GM21576 (cell line): ENCODE results near the gene CTCFL.
"Not testable (repeated sequence)": the region's sequence is repeated elsewhere in the genome, so short reads cannot be mapped to it uniquely, and the experiment has no call there.

Source experiments
- ATAC-seq: cut with Tn5 transposase; IDR thresholded peaks from one replicate; pipeline ENCODE4 v1.9.1; 2021; ENCODE audit warnings: mild to moderate bottlenecking, moderate library complexity; ENCODE audit not compliant: unreplicated experiment

Gene CTCFL

GRCh38 chr20:57536771-57537724, 12.1 kb upstream of the CTCFL start:
- ATAC-seq: no peak

DNA sequence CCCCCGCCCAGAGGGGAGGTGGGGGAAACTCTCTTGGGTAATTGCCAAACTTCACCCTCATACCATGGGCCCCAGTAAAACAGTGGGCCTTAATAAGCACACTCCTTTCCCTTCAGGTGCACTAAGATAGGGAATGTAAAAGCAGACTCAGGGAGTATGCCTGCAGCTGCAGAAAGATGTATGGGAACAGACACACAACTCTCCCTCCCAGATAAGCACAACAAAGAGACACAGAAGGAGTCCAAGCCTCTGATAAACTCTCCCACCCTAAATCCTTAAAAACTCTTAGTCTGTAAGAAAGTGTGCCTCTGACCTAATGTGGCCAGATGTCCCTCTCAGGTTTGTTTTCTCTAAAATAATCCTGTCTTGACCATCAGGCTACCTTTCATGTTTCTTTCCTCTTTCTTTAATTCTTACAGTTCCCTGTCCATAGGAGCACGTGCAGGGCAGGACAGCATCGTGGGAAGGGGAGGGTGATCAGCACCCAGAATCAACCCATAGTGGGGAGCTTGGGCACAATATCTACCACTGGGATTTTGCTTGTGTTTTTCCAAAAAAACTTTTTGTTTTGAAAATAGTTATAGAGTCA, 11.3 kb upstream of the CTCFL start:
- ATAC-seq: no peak

DNA sequence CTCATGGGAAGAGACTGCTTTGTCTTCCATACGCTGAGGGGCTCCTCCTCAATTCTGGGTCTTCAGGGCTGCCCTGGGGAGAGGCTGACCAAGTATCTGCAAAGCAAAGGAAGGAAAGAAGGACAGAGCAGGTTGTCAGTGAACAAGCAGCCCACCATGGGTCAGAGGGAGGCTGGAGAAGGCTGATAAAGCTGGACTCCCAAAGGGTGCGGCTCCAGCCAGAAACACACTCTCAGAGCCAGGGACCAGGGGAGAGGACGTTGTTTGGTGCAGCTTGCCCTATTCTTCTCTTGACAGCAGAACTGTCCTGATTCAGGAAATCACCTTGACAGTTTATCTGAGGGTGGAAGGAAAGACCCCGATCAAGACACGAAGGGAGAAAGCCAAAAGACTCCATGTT, 10.4 kb upstream of the CTCFL start:
- no peak for ATAC-seq

GRCh38 chr20:57532104-57532503, 7.2 kb upstream of the CTCFL start:
- no peak for ATAC-seq

DNA sequence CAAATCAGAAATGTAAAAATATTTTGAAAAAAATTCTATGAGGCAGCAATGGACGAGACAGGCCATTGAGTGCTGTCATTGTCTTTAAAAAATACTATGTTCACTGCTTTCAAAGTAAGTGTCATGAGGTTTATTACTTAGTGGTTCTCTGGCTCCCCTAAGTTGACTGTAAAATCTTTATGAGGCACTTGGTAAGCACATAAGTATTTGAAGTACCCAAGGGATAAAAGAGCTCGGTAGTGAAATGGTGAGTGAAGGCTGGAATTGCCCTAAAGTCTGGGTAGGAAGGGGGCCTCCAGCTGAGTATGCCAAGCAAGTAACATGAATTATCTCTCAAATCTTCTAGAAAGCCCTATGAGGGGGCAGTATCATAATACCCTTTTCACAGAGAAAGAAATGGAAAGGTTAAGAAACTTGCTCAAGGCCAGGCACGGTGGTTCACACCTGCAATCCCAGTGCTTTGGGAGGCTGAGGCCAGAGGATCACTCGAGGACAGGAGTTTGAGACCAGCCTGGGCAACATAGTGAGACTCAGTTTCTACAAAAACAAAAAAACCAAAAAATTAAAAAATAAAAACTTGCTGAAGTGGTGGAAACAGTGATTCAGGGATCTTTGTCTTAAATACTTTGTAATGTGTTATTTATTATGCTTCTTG, 5.5 kb upstream of the CTCFL start:
- no peak for ATAC-seq

- ATAC-seq: no peak
Observed at GRCh38 chr20:57529810-57530209, 4.9 kb upstream of the CTCFL start.

DNA sequence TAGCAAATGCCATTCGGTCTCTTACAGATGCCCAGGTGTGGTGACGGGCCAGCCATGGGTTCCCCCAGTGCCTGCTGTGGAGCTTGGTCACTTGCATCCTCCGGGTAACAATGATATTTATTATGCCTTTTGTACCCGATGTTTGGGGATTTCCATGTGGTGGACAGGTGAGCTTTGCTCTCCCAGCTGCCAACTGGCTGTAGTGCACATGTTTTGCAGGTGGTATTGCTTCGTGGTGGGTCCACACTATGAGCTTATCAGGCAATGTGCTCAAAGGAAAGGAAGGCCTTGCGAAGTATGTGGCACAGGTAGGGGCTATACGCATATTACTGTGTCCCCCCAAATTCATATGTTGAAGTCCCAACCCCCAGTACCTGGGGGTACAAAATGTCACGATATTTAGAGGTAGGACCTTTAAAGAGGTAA, 4.2 kb upstream of the CTCFL start:
- ATAC-seq: no peak

GRCh38 chr20:57528148-57528547, 3.2 kb upstream of the CTCFL start:
- ATAC-seq: no peak

DNA sequence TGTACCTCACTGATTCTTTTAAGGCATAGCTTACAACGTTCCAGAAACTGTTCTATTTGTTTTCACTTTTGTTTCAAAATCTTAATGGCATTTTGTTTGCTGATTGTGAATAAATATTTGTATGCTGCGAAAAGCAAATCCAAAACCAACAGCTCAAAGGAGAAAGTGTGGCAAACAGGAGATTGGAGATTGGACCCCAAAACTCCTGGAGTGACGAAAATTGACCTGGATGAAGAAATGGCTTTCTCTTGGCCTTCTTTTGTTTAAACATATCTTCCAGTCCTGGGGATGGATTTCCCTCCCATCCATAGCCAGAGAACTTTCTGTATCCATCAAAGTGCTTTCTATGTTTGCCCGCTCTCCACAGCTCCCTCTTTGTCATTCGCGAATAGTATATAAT, 2.8 kb upstream of the CTCFL start:
- ATAC-seq: no peak

- no peak for ATAC-seq
Observed at GRCh38 chr20:57526885-57527460, 2.0 kb upstream of the CTCFL start.

- ATAC-seq: no peak
Observed at GRCh38 chr20:57526087-57526884, 1.3 kb upstream of the CTCFL start.

GRCh38 chr20:57525328-57526086, 567 bp upstream of the CTCFL start:
- no peak for ATAC-seq

GRCh38 chr20:57523782-57524181, 1.2 kb downstream of the CTCFL start:
- no peak for ATAC-seq

DNA sequence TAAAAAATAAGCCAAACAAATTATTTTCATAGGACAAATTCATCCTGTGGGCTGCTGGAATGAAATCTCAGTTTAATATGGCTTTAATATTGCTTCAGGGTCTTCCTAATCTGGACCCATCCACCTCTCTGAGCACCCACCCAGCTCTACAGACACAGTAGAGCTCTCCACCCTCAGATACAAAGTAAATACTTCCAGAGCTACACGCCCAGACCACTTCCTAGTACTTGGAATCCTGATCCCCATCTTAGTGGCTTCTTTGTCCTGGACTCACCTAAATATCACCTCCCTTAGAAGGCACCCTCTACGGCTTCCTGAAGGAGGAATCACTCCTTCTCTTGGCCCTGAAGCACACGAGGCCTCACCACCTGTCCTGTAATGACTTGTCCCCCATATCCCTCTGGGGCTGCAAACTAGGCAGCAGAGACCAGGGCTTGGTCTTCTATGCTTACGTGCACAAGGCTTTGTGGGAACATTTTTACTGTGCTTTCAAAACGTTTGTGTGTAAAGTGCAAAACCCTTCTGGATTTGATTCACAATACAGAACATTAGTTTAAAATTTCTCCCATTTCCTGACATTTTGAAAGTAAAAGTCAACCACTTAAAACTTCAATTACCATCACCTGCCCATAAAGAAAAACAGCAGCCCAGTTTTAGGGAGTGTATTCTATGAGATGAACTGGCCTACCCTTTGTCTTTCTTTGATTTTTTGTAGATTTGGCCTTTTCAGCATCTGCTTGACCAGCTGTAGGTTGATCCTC, 2.4 kb downstream of the CTCFL start:
- ATAC-seq: no peak

GRCh38 chr20:57517904-57518303, 7.0 kb downstream of the CTCFL start:
- ATAC-seq: no peak

DNA sequence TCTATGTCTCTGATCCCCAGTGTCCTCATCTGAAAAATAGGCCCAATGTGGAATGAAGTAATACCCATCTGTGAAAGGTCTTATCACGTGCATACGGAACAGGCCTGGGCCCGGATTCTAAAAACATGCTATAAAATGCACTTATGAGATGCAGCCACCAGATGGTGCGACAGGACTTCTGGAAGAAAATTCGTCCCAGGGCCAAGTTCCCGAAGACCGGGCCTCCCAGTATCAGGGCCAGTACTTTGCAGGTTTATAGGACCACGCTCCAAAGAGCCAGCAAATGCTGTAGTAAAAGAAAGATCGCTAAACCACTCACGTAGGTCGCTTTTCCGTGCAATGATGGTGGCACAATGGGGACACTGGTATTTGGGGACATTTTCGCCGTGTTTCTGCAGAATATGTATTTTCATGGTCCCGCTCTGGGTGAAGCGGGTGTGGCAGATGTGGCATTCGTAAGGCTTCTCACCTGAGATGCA, 10.6 kb downstream of the CTCFL start:
- no peak for ATAC-seq

- ATAC-seq: no peak
Observed at GRCh38 chr20:57513199-57513598, 11.7 kb downstream of the CTCFL start.

GRCh38 chr20:57512432-57512831, 12.5 kb downstream of the CTCFL start:
- ATAC-seq: no peak

DNA sequence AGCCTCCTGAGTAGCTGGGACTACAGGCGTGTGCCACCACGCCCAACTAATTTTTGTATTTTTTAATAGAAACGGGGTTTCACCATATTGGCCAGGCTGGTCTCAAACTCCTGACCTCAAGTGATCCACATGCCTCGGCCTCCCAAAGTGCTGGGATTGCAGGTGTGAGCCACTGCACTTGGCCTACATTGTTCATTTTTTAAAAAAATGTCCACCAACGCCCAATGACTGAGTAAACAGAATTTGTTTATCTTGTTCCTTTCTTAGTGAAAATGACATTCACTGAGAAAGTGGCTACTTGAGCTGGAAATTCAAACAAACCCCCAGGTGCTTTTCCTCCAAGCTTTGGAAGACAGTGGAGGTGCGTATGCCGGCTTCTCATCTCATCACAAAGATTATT, 13.2 kb downstream of the CTCFL start:
- not testable (repeated sequence) for ATAC-seq
